Ramos (cell line): Measurements from ENCODE around the gene FOXO6.

Experiments used
- in situ Hi-C: fragments of 300-500 bp; cut with MboI; formaldehyde crosslinking; loops from one replicate; pipeline ENCODE4 v1.14.3; 2022; ENCODE audit warnings: low sequenced_read_pairs; ENCODE audit not compliant: unreplicated experiment

The FOXO6 gene

DNA sequence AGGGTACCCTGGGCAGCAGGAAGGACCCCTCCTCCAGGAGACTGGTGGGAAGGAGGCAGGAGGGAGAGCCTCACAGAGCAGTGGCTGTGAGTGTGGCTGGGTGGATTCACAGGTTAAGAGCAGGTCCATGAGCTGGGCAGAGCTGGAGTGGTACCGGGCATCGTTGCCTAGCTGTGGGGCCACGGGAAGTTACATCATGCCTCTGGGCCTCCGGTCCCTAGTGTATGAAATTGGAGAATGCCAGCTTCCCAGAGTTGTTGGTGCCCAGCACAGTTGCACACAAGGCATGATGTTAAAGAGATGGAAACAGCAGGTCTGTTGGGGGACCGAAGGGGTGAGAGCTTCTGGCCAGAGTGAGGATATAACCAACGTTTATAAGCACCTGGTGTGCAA, 18.5 kb downstream of the FOXO6 start:
- in situ Hi-C loops: no loop called here

DNA sequence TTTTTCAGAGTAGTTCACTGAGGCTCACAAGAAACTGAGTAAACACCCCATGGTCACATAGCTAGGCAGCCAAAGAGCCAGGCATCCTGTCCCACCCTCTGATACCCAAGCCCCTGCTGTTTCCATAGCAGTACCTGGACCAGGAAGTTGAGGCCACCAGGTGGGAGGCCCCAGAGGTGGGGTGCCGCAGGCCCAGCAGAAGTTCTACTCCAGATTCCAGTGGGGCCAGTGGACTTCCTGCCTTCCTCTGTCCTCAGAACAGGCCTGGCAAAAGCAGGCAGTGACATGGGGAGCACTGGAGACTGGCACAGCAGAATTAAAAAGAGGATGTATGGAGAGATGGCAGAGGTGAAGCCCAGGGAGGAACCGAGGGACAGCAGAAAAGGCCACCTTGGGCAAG, 19.0 kb downstream of the FOXO6 start:
- in situ Hi-C loops: no loop called here

DNA sequence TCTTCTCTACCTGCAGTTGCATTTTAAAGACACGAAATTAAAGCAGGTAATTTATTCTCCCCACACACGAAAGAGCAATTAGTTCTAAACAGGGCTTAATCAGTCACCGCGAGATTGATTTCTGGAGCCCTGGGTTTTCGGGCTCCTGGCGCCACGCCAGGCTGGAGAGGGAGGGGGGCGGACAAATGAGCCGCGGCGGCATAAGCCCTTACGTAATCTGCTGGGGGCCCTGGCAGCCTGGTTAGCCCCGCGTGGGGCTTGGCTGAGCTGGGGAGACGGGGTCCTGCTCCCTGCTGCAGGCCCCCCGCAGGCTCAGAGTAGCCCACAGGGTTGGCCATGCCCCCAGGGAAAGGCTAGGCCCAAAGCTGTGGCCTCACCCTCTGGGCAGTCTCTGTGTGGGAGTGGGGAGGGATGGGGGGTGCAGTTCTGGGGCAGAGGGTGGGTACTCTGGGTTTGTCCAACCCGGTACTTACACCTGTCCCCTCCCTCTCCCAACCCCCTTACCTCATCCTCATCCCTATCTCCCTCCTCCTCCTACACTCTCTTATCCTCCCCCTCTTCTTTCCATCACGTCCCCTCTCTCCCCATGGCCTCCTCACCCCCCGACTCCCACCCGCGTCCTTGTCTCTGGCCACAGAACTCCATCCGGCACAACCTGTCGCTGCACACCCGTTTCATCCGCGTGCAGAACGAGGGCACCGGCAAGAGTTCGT, 19.9 kb downstream of the FOXO6 start:
- in situ Hi-C loops: no loop called here

DNA sequence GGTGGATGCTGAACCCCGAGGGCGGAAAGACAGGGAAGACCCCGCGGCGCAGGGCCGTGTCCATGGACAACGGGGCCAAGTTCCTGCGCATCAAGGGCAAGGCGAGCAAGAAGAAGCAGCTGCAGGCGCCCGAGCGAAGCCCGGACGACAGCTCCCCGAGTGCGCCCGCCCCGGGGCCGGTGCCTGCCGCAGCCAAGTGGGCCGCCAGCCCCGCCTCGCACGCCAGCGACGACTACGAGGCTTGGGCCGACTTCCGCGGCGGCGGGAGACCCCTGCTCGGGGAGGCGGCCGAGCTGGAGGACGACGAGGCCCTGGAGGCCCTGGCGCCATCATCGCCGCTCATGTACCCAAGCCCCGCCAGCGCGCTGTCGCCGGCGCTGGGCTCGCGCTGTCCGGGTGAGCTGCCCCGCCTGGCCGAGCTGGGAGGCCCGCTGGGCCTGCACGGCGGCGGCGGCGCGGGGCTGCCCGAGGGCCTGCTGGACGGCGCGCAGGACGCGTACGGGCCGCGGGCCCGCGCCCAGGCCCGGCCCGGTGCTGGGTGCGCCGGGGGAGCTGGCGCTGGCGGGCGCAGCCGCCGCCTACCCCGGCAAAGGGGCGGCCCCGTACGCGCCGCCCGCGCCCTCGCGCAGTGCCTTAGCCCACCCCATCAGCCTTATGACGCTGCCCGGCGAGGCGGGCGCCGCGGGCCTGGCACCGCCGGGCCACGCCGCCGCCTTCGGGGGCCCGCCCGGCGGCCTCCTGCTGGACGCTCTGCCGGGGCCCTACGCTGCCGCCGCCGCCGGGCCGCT, 20.7 kb downstream of the FOXO6 start:
- in situ Hi-C loops: no loop called here

DNA sequence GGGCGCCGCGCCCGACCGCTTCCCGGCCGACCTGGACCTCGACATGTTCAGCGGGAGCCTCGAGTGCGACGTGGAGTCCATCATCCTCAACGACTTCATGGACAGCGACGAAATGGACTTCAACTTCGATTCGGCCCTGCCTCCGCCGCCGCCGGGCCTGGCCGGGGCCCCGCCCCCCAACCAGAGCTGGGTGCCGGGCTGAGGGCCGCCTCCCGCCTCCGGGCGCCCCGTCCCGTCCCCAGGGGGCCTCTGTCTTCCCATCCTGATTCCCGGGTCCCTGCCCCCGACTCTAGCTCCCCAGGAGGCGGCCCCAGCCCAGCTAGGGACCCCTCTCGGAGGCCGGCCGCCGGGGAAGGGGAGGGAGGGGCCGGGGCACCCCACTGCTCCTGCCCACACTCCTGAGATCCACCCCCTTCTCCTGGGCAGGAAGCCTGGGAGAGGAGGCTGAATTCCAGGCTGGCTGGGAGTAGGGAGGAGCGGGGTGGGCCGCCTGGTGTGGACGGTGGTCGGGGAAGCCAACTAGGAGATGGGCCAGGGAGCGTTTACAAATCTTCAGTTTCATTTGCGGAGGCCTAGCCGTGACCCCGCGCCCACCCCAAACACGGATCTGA, 21.4 kb downstream of the FOXO6 start:
- in situ Hi-C loops: no loop called here

DNA sequence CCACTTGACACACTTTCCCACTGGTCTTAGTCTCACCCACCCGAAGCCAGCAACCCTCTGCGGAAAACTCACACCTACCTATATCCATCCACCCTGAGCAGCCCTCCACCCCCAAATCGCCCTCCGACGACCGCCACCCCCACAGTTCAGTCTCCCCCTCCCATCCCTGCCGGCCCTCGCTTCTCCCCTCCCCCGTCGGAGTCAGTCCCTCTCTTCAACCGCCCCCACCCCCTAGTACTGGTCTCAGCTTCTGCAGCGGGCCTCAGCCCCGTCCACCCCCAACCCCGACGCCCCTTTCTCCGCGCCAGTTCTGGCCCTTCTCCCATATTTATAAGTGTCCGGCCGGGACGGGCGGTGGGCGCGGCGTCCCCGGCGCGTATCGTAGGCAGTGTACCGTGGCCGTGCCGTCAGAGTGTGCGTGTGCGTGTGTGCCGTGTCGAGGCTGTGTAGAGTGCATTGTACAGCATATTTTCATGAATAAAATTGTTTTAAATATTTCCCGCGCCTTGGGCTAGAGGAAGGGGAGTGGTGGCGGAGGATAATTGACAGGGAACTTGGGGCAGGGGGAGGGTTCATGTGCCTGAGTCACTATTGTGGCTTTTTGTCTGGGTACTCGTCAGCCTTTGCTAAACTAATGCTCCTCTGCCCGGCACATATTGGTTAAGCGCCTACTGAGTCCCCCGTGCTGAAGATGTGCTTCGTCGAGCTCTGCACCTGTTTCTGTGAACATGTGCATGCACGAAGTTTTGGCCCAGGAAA, 22.0 kb downstream of the FOXO6 start:
- in situ Hi-C loops: no loop called here

DNA sequence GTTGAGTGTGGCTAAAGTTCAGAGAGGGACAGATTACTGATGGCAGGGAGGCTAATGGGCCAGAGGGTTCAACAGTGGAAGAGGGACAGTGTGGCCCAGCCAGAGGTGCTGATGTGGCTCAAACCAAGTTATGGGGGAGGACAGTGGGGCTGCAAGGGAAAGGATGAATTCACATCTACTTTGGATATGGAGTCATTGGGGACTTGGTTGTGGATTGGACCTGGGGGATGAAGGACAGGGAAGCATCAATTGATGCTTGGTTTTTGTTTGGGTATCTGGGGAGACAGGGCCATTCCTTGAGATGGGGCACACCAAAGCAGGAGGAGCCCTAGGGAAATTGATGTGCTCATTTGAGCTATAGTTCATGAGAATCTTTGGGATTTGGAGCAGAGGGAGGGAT, 23.3 kb downstream of the FOXO6 start:
- in situ Hi-C loops: no loop called here

DNA sequence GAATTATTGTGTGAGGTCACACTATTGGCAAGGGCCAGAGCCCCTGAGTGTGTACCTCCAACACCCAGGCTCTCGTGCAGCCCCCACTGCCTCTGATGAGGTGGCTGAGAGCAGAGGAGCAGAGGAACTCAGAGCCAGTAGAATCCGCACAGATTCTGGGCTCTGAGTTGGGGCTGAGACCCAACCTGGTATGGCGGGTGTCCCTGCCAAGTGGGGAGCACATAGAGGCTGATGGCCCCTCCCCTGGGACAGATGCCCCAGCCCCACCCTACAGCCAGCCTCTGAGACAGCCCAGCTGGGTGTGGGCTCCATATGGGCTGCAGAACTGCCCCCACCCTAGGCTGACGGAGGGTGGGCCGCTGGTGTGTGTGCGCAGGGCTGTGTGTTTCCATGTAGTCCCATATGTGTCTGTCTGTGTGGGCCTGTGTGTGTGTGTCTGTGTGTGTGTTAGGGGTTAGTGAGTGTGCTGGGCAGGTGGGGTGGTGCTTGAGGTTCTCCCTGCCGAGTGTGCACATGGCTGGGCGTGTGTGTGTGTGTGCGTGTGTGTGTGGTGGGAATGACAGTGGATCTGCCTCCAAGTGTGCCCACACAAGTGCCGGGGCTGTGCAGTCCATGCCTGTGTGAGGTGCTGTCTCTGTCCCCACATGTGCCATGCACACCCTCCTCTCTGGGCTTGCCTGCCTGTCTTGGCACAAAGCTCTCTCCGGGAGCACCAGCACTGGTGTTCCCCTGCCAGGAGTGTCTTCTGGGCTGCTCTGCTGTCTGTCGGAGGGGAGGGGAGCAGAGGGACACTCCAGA, 24.4 kb downstream of the FOXO6 start:
- in situ Hi-C loops: no loop called here

DNA sequence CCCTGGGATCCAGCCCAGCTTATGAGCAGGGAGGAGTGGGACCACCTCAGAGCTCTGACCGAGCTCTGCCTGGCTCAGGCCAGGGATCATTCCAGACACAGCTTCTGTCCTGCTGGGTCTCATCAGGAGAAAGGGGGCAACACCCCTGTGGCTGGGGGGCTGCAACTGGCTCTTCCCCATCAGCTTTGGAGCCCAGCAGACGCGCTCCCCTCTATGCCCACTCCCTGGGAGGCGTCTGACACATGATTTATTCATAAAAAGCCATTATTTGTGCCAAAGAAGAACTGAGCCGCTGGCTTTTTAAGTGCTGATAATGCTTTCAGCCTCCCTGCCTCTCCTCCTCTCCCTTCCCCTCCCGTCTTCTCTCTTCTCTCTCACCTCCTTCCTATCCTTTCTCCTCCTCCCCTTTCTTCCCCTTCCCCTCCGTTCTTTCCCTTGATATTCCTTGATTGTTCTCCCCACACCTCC, 25.0 kb downstream of the FOXO6 start:
- in situ Hi-C loops: no loop called here

DNA sequence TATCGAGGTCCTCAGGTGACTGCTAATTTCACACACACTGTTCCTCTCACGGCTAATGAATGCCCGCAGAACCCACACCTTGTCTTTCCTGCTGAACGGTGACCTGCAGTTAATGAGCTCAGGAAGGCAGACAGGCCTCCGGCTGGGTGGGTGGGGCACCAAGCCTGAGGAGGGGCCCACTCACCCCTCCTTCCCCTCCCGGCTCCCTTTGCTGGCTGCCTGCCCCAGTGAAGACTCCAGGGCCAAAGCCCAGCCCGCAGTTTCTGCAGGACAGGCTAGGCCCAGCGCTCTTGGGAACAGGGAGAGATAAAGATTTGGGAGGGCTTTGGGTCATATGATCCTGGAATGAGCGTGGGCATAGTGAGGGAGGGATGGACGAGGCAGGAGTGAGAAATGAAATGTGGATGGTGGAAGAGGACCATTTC, 26.4 kb downstream of the FOXO6 start:
- in situ Hi-C loops: no loop called here

DNA sequence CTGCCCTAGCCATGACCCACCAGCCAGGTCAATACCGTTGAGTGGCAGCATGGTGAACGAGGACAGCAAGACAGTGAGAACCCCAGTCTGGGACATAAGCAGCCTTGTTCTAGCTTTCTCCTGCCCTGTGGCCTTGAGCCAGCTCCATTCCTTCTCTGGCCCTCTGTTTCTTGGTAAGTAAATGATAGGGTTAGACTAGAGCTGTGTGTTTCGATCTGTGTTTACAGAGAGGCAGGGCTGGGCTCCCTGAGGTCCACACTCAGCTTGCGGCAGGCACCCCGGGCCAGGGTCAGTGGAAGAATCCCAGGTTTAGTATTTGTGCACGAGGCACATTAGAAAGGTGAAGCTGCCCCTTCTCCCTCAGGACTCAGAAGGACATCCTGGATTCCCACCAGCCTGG, 27.3 kb downstream of the FOXO6 start:
- in situ Hi-C loops: no loop called here

DNA sequence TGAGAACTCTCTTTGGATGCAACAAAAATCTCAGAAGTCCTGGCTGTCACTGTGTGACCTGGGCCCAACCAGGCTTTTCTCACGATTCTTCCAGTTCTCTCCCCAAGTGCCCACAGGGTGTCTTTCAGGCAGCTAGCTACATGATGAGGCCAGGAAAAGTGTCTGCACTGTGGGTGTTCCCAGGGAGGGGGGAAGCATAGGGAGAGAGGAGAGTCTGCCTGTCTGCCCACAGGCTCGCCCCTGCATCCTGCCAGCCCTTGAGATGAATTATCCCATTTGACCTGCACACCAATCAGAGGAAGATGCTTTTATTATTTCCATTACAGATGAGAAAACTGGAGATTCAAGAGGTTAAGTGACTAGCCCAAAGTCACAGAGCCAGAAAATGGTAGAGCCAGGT, 27.8 kb downstream of the FOXO6 start:
- in situ Hi-C loops: no loop called here

DNA sequence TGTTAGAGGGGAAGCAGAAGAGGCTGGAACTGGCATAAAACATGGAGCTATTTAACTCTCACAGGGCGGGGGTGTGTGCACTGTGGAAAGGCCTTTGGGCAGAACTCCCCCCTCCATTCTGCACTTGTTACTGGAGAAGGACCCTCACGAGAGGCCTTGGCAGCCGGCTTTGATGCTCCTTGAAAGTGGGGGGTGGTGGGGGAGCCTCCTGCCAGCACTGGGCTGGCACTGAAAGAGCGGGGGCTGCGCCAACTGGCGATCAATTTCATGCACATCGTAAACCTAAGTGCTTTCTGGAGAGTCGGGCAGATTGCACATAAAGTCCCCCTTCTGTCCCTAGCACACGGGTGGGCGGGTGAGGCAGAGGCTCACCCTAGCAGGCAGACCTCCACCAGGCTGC, 28.9 kb downstream of the FOXO6 start:
- in situ Hi-C loops: no loop called here

DNA sequence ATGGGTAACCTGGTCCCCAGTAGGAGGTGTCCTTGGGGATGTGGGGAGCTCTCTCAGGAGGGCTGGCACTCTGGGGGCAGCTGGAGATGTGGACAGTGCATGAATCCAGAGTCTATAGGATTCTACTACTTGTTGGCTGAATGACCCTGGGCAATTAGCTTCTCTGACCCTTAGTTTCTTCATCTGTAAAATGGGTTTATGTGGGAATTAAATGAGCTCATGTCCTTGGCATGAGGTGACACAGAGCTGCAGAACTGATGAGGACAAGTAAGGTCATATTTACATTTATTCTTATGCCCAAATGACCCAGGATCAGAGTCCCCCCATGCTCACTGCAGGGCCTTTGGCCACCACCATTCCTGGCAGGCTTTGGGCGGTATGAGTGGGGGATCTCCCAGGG, 29.3 kb downstream of the FOXO6 start:
- in situ Hi-C loops: no loop called here

DNA sequence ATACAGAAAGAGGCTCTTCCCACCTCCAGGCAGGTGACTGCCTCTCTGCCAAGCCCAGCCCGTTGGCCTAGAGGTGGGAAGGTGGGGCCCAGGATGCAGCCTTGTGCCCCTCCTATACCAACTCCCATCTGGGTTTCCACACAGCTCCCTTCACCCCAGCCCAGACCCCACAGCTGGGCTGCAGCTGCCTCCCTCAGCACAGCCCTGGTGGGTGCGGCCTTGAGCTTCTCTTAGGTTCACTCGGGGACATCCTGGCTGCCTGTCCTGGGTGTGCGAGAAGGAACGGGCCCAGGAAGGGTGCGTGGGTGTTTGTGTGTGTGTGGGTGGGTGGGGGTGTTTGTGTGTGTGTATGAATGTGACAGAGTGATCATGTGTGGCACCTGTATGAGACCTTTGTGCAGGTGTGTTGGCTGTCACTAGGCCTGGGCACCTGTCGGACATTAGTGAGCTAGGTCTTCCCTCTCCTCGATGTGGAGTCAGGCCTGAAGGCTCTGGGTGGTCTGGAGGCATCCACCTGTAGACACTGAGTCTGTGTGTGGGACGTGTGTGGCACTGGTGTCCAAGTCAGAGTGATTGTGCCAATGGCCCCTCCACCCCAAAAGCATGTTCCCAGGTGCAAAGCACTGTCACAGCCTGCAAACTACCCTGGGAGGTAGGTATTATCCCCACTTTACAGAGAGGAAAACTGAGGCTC, 30.7 kb downstream of the FOXO6 start:
- in situ Hi-C loops: no loop called here

DNA sequence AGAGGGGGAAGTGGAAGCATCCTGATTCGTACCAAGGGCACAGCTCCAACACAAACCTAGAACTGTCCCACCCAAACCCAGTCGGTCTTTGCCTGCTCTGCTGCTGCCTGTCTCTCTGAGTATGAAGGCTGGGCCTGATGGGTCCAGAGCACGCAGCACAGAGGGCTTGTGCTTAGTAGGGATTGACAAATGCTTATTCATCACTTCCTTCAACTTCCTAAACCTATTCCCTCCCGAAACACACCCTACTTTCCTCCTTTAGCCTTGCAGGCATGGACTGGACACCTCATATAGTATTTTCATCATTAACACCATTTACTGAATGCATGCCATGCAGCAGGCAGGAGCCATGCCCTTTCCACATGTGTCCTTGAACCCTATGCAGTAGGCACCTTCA, 31.3 kb downstream of the FOXO6 start:
- in situ Hi-C loops: no loop called here

DNA sequence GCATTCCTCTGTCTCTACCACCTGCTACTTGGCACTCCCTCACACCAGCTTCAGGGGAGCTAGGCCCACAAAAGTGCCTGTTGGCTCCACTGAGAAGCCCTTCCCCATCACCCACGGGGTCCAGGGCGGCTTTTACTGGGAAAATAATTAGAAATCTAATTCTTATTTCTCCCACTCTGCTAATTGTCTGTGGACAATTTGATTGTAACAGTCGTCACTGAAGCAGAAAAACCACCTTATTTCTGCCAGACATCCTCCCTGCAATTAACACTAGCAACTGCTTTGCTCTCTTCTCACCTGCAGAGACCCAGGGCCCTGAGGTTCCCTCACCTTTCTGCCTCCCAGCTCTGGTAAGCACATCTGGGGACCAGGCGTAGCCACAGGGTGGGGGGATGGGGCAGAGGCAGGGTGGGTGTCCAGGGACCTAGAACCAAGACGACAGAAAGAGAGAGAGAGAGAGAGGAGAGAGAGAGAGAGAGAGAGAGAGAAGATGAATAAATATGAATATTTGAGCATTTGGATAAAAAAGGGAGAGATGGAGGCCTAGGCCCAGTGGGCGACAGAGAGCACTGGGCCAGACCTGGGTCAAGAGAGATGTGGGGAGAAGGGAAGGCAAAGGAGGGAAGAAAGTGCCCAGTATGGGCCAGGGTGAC, 32.6 kb downstream of the FOXO6 start:
- in situ Hi-C loops: no loop called here

DNA sequence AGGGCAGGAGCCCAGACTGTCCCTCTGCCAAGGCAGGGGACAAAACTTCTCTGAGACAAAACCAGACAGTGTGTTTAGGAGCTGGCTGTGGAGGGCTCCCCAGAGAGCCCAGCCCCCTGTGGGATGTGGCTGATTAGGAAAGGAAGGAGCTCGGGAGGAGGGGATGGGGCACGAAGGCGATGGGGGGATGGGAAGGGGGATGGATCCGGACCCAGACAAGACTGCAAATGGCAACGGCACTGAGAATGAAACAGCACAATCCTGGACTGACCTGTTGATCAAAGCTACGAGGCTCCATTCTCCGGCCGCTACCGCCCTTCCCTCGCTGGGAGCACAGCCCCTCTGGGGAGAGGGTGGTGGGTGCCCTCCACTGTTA, 33.1 kb downstream of the FOXO6 start:
- in situ Hi-C loops: no loop called here
